HFF-Myc (cell line): Measurements from ENCODE around the gene PDE6C.

Experiments used
- DNase-seq: peaks from one replicate; pipeline ENCODE4 v3.0.0-alpha.2; 2011; ENCODE audit warnings: low read depth; ENCODE audit errors: extremely low read depth
- H3K4me3 ChIP-seq: replicated peaks from 2 replicates; pipeline ENCODE4 v1.5.1; 2011; ENCODE audit warnings: low read depth, mild to moderate bottlenecking, control low read depth, low read length
- TF ChIP-seq, protein P1 (sequence below): IDR thresholded peaks from 2 replicates; pipeline ENCODE4 v1.5.1; 2012; ENCODE audit warnings: mild to moderate bottlenecking, low read depth, low read length, control low read depth; ENCODE audit errors: missing control alignments

Gene PDE6C

DNA sequence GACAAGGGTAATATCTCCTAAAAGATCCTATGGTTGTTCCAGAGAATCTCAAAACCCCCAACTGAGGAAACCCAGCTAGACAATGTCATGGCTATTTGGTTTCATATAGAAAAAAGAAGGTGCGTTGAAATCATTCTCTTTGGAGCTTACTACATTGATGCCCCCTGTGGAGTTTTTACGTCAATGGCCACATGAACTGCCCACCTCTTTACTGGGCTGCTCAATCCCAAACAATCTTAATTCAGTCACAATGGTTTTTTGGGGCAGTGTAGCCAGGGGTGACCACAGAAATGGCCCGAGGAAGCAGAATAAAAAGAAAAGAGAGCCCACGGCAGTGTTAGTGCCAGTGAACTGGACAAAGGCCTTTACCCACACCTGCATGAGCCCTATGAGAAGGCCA is 19.1 kb upstream of the PDE6C start:
- TF ChIP-seq, protein P1, sequence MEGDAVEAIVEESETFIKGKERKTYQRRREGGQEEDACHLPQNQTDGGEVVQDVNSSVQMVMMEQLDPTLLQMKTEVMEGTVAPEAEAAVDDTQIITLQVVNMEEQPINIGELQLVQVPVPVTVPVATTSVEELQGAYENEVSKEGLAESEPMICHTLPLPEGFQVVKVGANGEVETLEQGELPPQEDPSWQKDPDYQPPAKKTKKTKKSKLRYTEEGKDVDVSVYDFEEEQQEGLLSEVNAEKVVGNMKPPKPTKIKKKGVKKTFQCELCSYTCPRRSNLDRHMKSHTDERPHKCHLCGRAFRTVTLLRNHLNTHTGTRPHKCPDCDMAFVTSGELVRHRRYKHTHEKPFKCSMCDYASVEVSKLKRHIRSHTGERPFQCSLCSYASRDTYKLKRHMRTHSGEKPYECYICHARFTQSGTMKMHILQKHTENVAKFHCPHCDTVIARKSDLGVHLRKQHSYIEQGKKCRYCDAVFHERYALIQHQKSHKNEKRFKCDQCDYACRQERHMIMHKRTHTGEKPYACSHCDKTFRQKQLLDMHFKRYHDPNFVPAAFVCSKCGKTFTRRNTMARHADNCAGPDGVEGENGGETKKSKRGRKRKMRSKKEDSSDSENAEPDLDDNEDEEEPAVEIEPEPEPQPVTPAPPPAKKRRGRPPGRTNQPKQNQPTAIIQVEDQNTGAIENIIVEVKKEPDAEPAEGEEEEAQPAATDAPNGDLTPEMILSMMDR: no peak
- no peak for DNase-seq
- no peak overlapping the region for H3K4me3 ChIP-seq

DNA sequence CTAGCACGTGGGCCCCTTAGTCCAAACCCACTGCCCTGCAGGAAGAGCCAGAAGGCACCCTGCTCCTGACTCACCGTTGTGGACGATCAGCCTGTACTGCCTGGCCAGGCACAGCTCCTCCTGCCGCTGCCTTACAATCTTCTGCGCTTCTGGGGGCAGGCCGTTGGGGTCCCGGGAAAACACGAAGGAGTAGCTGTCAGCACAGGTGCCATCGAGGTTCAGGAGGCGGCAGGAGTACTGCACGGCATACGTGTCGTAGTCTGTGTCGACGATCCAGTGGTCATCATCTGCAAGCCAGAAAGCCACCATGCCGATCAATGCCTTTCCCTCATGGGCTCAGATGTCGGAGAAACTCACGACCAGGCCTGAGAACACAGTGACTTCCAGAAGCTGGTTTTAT is 18.6 kb upstream of the PDE6C start:
- TF ChIP-seq, protein P1: no peak
- no peak for DNase-seq
- H3K4me3 ChIP-seq: no peak overlapping the region

DNA sequence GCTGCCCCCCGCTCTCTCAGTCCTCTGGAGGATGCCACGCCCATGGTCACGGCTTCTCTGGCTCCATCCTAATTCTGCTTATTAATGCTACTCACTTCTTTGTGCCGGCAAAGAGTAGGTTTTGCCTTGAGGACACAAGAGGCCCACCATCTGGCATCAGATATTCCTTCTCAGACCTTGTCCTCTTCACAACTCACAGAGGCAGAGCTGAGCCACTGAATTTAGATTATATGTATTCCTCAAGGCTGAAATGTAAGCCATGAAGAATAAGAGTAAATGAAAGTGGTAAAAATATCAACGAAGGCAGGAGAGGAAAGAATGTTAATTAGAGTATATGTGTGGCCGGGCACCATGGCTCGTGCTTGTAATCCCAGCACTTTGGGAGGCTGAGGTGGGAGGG is 17.8 kb upstream of the PDE6C start:
- TF ChIP-seq, protein P1: no peak
- DNase-seq: no peak
- no peak overlapping the region for H3K4me3 ChIP-seq

DNA sequence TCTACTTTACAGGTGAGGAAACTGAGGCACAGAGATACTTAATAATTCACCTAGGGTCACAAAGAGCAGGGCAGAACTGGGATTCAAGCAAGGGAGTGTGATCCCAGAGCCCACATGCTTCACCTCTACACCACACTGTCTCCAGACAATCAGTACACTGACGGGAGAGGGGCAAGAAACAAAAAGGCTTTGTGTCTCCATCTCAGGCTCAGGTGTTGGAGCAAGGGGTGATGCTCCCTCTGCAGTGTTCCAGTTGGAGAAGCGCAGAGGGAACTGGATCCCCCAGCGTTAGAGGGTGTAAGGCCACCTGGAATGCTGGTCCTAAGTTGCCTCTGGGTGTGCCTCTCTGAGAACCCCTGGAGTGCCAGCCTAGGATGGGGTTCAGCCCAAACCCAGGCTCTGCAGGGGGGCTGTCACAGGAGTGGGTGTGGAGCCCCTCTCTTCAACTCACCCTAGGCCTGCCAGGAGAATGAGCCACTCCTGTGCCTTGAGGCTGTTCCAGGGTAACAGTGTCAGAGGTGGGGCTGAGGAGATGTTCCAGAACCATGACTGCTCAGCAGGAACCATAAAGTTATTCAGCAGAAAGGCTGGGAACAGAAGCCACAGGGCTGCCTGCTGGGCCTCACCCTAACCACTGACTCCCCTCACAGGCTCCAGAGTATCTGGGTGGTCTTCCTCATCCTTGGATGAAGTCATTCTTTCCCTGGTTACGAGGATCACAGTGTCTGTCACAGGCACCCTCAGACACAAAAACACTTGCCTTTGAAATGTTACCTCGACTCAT is 16.8 kb upstream of the PDE6C start:
- DNase-seq: no peak
- no peak overlapping the region for H3K4me3 ChIP-seq
- TF ChIP-seq, protein P1: no peak

DNA sequence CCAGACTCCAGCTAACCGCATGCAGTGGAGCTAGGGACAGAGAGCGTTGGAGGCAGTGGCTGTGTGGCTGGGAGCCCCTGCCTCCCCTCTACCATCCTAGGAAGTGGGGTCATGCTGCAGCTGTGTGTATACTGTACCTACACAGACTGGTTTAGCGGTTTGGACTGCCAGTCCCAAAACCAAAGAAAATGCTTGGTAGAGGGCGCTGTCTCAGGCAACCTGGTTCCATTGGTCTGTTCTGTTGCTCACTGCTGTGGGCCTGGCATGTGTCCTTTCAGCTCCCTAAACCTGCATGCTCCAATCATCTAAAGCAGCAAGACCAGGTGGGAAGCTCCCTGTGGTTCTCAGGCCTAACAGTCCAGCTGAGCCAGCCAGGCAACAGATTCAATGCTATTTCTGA is 15.8 kb upstream of the PDE6C start:
- no peak for DNase-seq
- no peak overlapping the region for H3K4me3 ChIP-seq
- TF ChIP-seq, protein P1: no peak

DNA sequence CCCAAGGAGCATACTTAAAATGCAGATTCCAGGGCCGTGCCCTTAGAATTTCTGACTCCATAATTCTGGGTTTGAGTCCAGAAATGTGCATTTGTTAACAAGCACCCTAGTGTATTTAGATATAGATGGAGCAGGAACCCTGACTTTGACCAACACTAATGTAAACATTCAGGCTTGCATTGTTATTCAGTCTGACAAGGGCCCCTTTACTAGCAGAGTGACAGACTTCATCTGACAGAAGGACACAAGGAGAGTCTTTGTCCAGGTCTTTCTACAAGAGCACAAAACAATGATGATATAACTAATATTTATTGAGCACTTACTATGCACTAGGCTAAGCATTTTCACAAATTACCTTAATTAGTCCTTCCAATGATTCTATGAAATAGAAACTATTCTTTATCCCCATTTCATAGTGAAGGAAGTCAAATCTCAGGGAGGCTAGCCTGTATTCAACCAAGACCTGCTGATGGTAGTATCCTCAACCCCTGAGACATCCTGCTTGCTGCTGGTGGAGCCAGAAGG is 15.2 kb upstream of the PDE6C start:
- no peak overlapping the region for H3K4me3 ChIP-seq
- DNase-seq: no peak
- TF ChIP-seq, protein P1: no peak

DNA sequence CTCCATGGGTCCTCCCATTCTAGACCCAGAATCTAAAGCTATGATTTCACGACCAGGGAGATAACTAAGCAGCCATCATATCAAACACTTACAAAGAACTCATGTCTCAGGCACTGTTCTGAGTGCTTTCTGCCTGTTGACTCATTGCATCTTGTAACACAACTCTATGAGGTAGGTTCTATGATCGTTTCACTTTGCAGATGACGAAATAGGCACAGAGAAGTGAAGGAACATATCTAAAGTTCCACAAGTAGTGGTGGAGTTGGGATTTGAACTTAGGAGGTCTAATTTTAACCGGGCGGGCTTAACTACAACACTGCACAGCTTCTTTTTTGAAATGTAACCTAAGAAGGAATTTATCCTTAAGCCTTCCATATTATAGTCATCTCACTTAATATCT is 14.2 kb upstream of the PDE6C start:
- TF ChIP-seq, protein P1: no peak
- H3K4me3 ChIP-seq: no peak overlapping the region
- no peak for DNase-seq
